Astrocyte (in vitro differentiated cells and primary cell): ENCODE measurements around the gene OR5M8.

Experiments used
- CTCF ChIP-seq: IDR thresholded peaks from 2 replicates; pipeline ENCODE4 v1.5.1; 2011; ENCODE audit warnings: low read depth, mild to moderate bottlenecking, inconsistent platforms, low read length, moderate library complexity; ENCODE audit not compliant: insufficient read depth
- EZH2 ChIP-seq: IDR thresholded peaks from 2 replicates; pipeline ENCODE4 v1.6.1; 2012; ENCODE audit warnings: mild to moderate bottlenecking, low read length, inconsistent platforms; ENCODE audit not compliant: insufficient read depth

- TF ChIP-seq CTCF = no peak
- no peak for TF ChIP-seq EZH2
These were observed 42.0 kb upstream of the OR5M8 start for GRCh38 chr11:56533054-56533740.
